K562 (cell line): ENCODE results near the gene CTSL. TPM values are rescaled to one million over a fixed set of nuclear protein-coding genes. Genes with fewer than 3 reads are reported as not detected.

Source experiments
- BCLAF1 ChIP-seq, 2 experiments: fragments of 450-650 bp in 1 of 2; IDR thresholded peaks; 2 replicates each; pipeline ENCODE4 v1.6.1; 2011 to 2017; ENCODE audit warnings: low read depth in 2 of 2, antibody characterized with exemption in 1 of 2, borderline replicate concordance in 1 of 2, low read length in 1 of 2, mild to moderate bottlenecking in 1 of 2, mixed read lengths in 1 of 2; ENCODE audit not compliant: control insufficient read depth in 1 of 2
- E2F8 ChIP-seq: fragments of 450-650 bp; IDR thresholded peaks from 2 replicates; pipeline ENCODE4 v1.7.1; 2018; ENCODE audit warnings: mild to moderate bottlenecking, low read depth; ENCODE audit not compliant: partially characterized antibody
- FOXK1 ChIP-seq: sonication (generic); formaldehyde crosslinking; IDR thresholded peaks from 2 replicates; pipeline ENCODE4 v1.8.0; 2022; ENCODE audit warnings: missing genetic modification reagents, mild to moderate bottlenecking, borderline replicate concordance
- HDAC1 ChIP-seq, 2 experiments: fragments of 450-650 bp; IDR thresholded peaks; 2 replicates each; pipeline ENCODE4 v1.6.1; 2016 to 2017; ENCODE audit warnings: inconsistent platforms in 1 of 2, mild to moderate bottlenecking in 1 of 2, moderate library complexity in 1 of 2
- MAZ ChIP-seq, 2 experiments: fragments of 450-650 bp in 1 of 2; sonication (generic) in 1 of 2; formaldehyde crosslinking; IDR thresholded peaks in 1 of 2; conservative IDR thresholded peaks in 1 of 2; 2 replicates each; pipeline versions ENCODE4 v1.4.0 to v1.5.0; 2020; ENCODE audit warnings: mild to moderate bottlenecking in 1 of 2, missing genetic modification reagents in 1 of 2
- MCM7 ChIP-seq, 2 experiments: fragments of 450-650 bp; IDR thresholded peaks; 2 replicates each; pipeline ENCODE4 v1.6.1; 2016 to 2018
- MEIS2 ChIP-seq: fragments of 450-650 bp; IDR thresholded peaks from 2 replicates; pipeline ENCODE4 v1.6.1; 2014; ENCODE audit warnings: mild to moderate bottlenecking; ENCODE audit not compliant: partially characterized antibody
- MYBL2 ChIP-seq, 2 experiments: fragments of 450-650 bp in 1 of 2; sonication (generic) in 1 of 2; formaldehyde crosslinking in 1 of 2; IDR thresholded peaks; 2 replicates each; pipeline versions ENCODE4 v1.6.1 to v1.8.1; 2017 to 2022; ENCODE audit warnings: borderline replicate concordance in 1 of 2, inconsistent platforms in 1 of 2, low read depth in 1 of 2, mild to moderate bottlenecking in 1 of 2, missing genetic modification reagents in 1 of 2, moderate library complexity in 1 of 2
- MYNN ChIP-seq, 2 experiments: sonication (generic); formaldehyde crosslinking in 1 of 2; IDR thresholded peaks; 2 replicates each; pipeline versions ENCODE4 v1.5.0 to v1.6.1; 2016 to 2020; ENCODE audit warnings: antibody characterized with exemption in 1 of 2, missing genetic modification reagents in 1 of 2
- NCOR1 ChIP-seq: fragments of 450-650 bp; IDR thresholded peaks from 2 replicates; pipeline ENCODE4 v1.6.1; 2016; ENCODE audit warnings: mild to moderate bottlenecking, moderate library complexity
- PTBP1 ChIP-seq: fragments of 200-400 bp; formaldehyde crosslinking; IDR thresholded peaks from 2 replicates; pipeline ENCODE4 v1.6.1; 2017; ENCODE audit warnings: low read depth, low read length
- RCOR1 ChIP-seq, 2 experiments: IDR thresholded peaks; 2 replicates each; pipeline ENCODE4 v1.6.1; 2012; ENCODE audit warnings: low read depth in 2 of 2, low read length in 2 of 2, borderline replicate concordance in 1 of 2, improper control_type of control experiment in 1 of 2
- SAFB ChIP-seq: fragments of 200-400 bp; formaldehyde crosslinking; IDR thresholded peaks from 2 replicates; pipeline ENCODE4 v1.6.1; 2017; ENCODE audit warnings: low read depth, low read length, borderline replicate concordance
- STAG1 ChIP-seq: sonication (generic); formaldehyde crosslinking; IDR thresholded peaks from 2 replicates; pipeline ENCODE4 v1.5.0; 2020; ENCODE audit warnings: missing genetic modification reagents, borderline replicate concordance
- TRIM25 ChIP-seq: fragments of 450-650 bp; IDR thresholded peaks from 2 replicates; pipeline ENCODE4 v1.7.0; 2016; ENCODE audit warnings: borderline replicate concordance
- UBTF ChIP-seq, 2 experiments: IDR thresholded peaks; 2 replicates each; pipeline ENCODE4 v1.6.1; 2012; ENCODE audit warnings: improper control_type of control experiment in 2 of 2, low read depth in 2 of 2, low read length in 2 of 2, borderline replicate concordance in 1 of 2
- polyA plus RNA-seq, 8 experiments: library from polyadenylated mRNA; depleted of rRNA in 4 of 8; stranded (reverse) in 5 of 8; unstranded in 3 of 8; fragments of >200 nt; fragmentation: Nextera tagmentation in 2 of 8; fragmentation: Illumina TruSeq in 1 of 8; extraction: Ambion mirVana in 2 of 8; extraction: Trizol in 1 of 8; gene quantifications; 2 replicates each; pipeline versions ENCODE4 v1.2.1 to v1.2.3, GENCODE V29; 2011 to 2014; ENCODE audit warnings: inconsistent platforms in 1 of 8, missing spikeins in 1 of 8
- total RNA-seq, 7 experiments: library from RNA; depleted of rRNA in 6 of 7; stranded (reverse); fragments of >200 nt in 6 of 7; fragmentation: Illumina TruSeq in 2 of 7; extraction: Trizol in 2 of 7; gene quantifications; 2 replicates each; pipeline versions ENCODE4 v1.2.1 to v1.2.3, GENCODE V29; 2011 to 2021; ENCODE audit warnings: low replicate concordance in 1 of 7

Gene CTSL
- total and polyA plus RNA-seq, 9 of the 15 experiments (the other 6 are each of a cell fraction or from before 2014, with no cell fraction given) = 55.9 to 165 (median 93.7) TPM

GRCh38 chr9:87712801-87713277 is 13.1 kb upstream of the CTSL start (continued):
- TF ChIP-seq MCM7 (IDR thresholded peaks at IDR 0.05) = no peak
- TF ChIP-seq MYBL2 (IDR thresholded peaks at IDR 0.05; ENCODE audit: low read depth) = peak; percentile 38; the same call in 1 of the 2 replicates
- no peak for TF ChIP-seq MYBL2 (CRISPR knock-in tag; IDR thresholded peaks at IDR 0.05; ENCODE audit: borderline replicate concordance)
- TF ChIP-seq RCOR1 (IDR thresholded peaks at IDR 0.05; ENCODE audit: borderline replicate concordance in 1 of 2, low read depth in 2 of 2, low read length in 2 of 2) = no peak
- TF ChIP-seq STAG1 (CRISPR knock-in tag) = no peak
- TF ChIP-seq HDAC1 (IDR thresholded peaks at IDR 0.05) = no peak; a peak in 1 of 4 replicates
- peak in 1 of 2 experiments; percentile 53; a peak in 1 of 4 replicates for TF ChIP-seq BCLAF1 (IDR thresholded peaks at IDR 0.05; ENCODE audit: borderline replicate concordance in 1 of 2, control insufficient read depth in 1 of 2, low read depth in 2 of 2, low read length in 1 of 2)
- no peak for TF ChIP-seq UBTF (IDR thresholded peaks at IDR 0.05; ENCODE audit: borderline replicate concordance in 1 of 2, low read depth in 2 of 2, low read length in 2 of 2)
- no peak for TF ChIP-seq MEIS2
- TF ChIP-seq E2F8 = no peak
- 0 out of 2 replicates have a peak, but pooled peaks have one; percentile 84 for TF ChIP-seq TRIM25
- 0 out of 2 replicates have a peak, but pooled peaks have one; percentile 0 for TF ChIP-seq MYNN (IDR thresholded peaks at IDR 0.05)
- no peak for TF ChIP-seq MYNN (CRISPR knock-in tag; IDR thresholded peaks at IDR 0.05)
- no peak for TF ChIP-seq MAZ (CRISPR knock-in tag; conservative IDR thresholded peaks at IDR 0.05 in 1 of 2, IDR thresholded peaks at IDR 0.05 in 1 of 2)
- TF ChIP-seq SAFB = no peak
- no peak for TF ChIP-seq FOXK1 (CRISPR knock-in tag)
- TF ChIP-seq PTBP1 = no peak
- TF ChIP-seq NCOR1 = no peak
